T-helper 17 cell (primary cell): ENCODE measurements around the gene LRP4. TPM values are rescaled to one million over a fixed set of nuclear protein-coding genes. Genes with fewer than 3 reads are reported as not detected.

ENCODE experiments used
- ATAC-seq: fragments of 150-1000 bp; cut with Tn5 transposase; 2 replicates; pipeline ENCODE4 v1.10.0; 2021; ENCODE audit warnings: mild to moderate bottlenecking, moderate library complexity
- DNase-seq, 3 donors: peaks; one replicate each; pipeline versions ENCODE4 v3.0.0 to v3.0.0-alpha.2; 2020 to 2021
- H3K9me3 ChIP-seq: one replicate; pipeline ENCODE4 v1.7.0; 2013; ENCODE audit warnings: low read length, mild to moderate bottlenecking; ENCODE audit not compliant: control insufficient read depth, poor library complexity, severe bottlenecking
- H3K27ac Mint-ChIP-seq: one replicate; pipeline ENCODE4 v1.8.0; 2022; ENCODE audit warnings: mild to moderate bottlenecking, moderate library complexity, mixed read lengths
- H3K27me3 Mint-ChIP-seq: one replicate; pipeline ENCODE4 v1.8.0; 2022; ENCODE audit warnings: mixed read lengths
- H3K36me3 Mint-ChIP-seq: one replicate; pipeline ENCODE4 v1.8.0; 2022; ENCODE audit warnings: low read depth, mixed read lengths
- H3K4me1 Mint-ChIP-seq: one replicate; pipeline ENCODE4 v1.8.0; 2022; ENCODE audit warnings: mild to moderate bottlenecking, mixed read lengths
- H3K4me3 Mint-ChIP-seq: one replicate; pipeline ENCODE4 v1.8.0; 2022; ENCODE audit warnings: mild to moderate bottlenecking, moderate library complexity, mixed read lengths
- total RNA-seq, 4 donors: library from RNA in 2 of 4; stranded (reverse) in 2 of 4; gene quantifications; one replicate each; pipeline ENCODE4 v1.2.3 and lab custom pipeline; 2022 to 2026

LRP4 gene
- total RNA-seq, 2 donors from 2014 or later, result not detected

DNA sequence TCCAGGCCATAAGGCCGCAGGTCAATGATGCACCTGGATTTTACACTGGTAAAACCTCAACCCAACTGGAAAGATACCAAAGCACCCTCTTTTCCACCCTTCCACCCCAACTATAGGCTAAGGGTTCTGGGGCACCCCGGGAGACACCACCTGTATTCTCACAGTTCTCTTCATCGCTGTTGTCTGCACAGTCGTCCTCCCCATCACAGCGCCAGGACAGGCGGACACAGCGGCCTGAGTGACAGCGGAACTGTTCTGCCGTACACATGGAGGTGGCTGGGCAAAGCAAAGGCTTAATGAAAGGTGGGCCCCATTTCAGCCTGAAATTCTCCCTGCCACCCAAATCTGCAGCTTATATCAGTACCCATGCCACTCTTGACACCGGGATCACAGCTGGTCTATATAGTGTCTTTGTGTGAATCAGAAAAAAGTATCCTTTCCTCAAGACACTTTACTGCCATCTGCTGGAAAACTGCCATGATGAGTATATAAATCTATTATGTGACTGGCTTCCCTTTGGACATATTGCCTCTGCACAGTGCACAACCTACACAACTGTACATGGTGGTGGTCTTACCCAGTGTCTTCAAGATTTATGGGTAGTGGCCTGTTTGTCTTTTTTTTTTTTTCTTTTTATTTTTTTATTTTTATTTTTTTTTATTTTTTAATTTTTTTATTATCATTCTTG lies 21.5 kb downstream of the LRP4 start:
- no peaks in the 10 kb centered on the region for H3K9me3 ChIP-seq
- DNase-seq (no peak), ATAC-seq (peak; percentile 46)
- H3K27ac Mint-ChIP-seq, result no peak overlapping the region
- H3K36me3 Mint-ChIP-seq, result no peaks in the 10 kb centered on the region
- no peaks in the 10 kb centered on the region for H3K27me3 Mint-ChIP-seq
- no peaks in the 10 kb centered on the region for H3K4me1 Mint-ChIP-seq
- no peak overlapping the region for H3K4me3 Mint-ChIP-seq

DNA sequence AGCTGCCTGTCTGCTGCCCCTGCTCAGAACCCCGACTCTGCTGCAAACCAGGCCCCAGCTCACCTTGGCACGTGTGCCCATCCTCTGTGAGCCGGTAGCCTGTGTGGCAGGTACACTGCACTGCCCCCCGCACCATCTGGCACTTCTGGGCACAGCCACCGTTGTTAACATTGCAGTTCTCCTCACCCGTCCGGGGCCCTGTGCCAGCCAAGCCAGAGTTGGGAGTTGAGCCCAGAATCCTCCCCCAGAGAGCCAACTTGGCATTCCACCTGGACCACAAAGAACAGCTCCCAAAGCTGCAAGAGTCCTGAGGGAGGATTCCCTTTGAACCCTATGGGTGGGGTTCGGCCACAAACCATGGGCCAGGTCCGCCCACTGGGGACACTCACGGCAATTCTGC lies 22.5 kb downstream of the LRP4 start:
- no peak for DNase-seq
- ATAC-seq, result no peak
- Mint-ChIP-seq H3K4me3 (no peak overlapping the region), H3K36me3 (no peaks in the 10 kb centered on the region), H3K27me3 (no peaks in the 10 kb centered on the region), H3K4me1 (no peaks in the 10 kb centered on the region), H3K27ac (no peak overlapping the region)
- no peaks in the 10 kb centered on the region for H3K9me3 ChIP-seq

DNA sequence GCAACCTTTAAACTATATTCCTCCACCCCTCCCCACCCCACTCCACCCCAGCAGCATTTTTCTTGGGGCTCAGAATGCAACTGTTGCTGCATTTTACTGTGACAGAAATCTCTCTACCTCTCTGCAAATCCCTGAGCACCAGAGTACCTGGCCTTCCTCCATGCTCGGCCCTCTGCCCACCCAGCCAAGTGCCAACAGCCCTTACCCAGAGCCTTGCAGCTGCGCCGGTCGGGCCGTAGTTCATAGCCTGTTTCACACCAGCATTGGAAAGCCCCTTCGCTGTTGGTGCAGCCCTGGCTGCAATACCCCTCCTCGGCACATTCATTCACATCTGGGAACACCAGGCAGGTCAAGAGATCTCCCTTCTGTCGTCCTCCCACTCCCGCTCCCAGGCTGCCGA lies 23.4 kb downstream of the LRP4 start:
- ATAC-seq (no peak), DNase-seq (no peak)
- no peak overlapping the region for H3K27ac Mint-ChIP-seq
- H3K36me3 Mint-ChIP-seq, result no peaks in the 10 kb centered on the region
- peaks cover 2% of the 10 kb centered on the region for H3K4me1 Mint-ChIP-seq
- H3K9me3 ChIP-seq, result no peaks in the 10 kb centered on the region
- no peak overlapping the region for H3K4me3 Mint-ChIP-seq
- peaks cover under 1% of the 10 kb centered on the region for H3K27me3 Mint-ChIP-seq

DNA sequence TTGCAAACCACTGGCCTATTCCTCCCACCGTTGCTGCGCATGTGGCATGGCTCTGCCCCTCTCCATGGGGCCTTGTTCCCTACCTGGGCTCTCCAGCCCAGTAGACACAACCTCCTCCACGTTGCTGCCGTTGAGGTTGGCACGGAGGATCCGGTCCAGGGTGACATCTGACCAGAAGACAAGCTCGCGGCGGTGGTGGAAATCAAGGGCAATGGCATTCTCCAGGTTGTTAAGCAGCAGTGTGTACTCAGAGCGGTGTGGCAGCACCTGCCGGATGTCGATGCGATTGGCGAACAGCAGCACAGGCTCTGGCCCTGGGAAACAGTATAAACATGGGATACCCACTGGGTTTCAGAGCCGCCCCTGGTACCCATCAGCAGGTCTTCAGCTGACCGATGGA lies 23.8 kb downstream of the LRP4 start:
- peaks cover 2% of the 10 kb centered on the region for H3K4me1 Mint-ChIP-seq
- no peak overlapping the region for H3K4me3 Mint-ChIP-seq
- H3K27me3 Mint-ChIP-seq, result peaks cover 5% of the 10 kb centered on the region
- no peak for DNase-seq
- no peaks in the 10 kb centered on the region for H3K36me3 Mint-ChIP-seq
- no peaks in the 10 kb centered on the region for H3K9me3 ChIP-seq
- no peak overlapping the region for H3K27ac Mint-ChIP-seq
- ATAC-seq, result no peak

DNA sequence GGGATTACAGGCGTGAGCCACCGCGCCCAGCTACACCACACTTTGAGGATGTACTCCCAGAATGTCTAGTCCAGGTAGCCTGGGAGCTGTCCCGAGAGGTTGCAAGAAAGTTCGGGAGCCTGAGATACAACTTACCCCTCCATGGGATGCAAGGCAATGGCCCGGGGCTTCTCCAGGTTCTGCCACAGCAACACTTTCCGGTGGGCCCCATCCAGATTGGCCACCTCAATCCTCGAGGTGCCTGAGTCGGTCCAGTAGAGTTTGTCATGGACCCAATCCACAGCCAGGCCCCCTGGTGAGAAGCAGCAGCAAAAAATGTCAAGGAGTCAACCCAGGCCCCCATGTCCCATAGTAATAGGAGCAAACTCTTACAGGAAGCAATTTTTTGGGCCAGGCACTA lies 25.5 kb downstream of the LRP4 start:
- DNase-seq (no peak), ATAC-seq (no peak)
- Mint-ChIP-seq H3K27ac (no peak overlapping the region), H3K4me1 (peaks cover 2% of the 10 kb centered on the region), H3K4me3 (no peak overlapping the region), H3K36me3 (no peaks in the 10 kb centered on the region), H3K27me3 (peaks cover 10% of the 10 kb centered on the region)
- H3K9me3 ChIP-seq, result no peaks in the 10 kb centered on the region

DNA sequence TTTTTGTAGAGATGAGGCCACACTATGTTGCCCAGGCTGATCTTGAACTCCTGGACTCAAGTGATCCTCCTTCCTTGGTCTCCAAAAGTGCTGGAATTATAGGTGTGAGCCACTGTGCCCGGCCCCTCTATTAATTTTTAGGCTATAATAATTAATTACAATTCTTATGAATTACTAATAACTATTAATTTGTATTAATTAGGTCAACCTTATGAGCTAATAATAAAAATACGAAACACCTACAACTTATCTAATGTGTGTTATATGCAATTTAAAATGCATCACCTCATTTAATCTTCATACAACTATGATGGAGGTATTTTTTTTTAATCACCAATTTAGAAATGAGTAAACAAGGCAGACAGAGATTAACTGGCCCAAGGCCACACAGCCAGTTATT lies 26.2 kb downstream of the LRP4 start:
- DNase-seq (no peak), ATAC-seq (no peak)
- Mint-ChIP-seq H3K4me3 (no peak overlapping the region), H3K27ac (no peak overlapping the region), H3K4me1 (peaks cover 2% of the 10 kb centered on the region), H3K27me3 (peaks cover 14% of the 10 kb centered on the region), H3K36me3 (no peaks in the 10 kb centered on the region)
- H3K9me3 ChIP-seq, result no peaks in the 10 kb centered on the region

DNA sequence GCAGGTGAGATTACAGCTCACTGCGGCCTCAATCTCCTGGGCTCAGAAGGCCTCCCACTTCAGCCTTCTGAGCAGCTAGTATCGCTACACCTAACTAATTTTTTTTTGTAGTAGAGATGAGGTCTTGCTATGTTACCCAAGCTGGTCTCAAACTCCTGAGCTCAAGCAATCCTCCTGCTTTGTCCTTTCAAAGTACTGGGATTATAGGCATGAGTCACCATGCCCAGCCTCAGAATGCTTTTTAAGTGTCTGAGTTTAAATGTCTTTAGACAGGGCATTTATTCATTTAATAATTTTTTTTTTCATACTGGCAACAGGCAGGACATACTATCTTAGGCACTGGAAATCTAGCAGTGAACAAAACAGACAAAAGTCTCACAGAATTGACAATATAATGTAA lies 27.7 kb downstream of the LRP4 start:
- DNase-seq, result no peak
- ATAC-seq, result no peak
- Mint-ChIP-seq H3K4me1 (peaks cover 2% of the 10 kb centered on the region), H3K36me3 (no peaks in the 10 kb centered on the region), H3K27ac (no peak overlapping the region), H3K27me3 (peaks cover 26% of the 10 kb centered on the region), H3K4me3 (no peak overlapping the region)
- H3K9me3 ChIP-seq, result no peaks in the 10 kb centered on the region

DNA sequence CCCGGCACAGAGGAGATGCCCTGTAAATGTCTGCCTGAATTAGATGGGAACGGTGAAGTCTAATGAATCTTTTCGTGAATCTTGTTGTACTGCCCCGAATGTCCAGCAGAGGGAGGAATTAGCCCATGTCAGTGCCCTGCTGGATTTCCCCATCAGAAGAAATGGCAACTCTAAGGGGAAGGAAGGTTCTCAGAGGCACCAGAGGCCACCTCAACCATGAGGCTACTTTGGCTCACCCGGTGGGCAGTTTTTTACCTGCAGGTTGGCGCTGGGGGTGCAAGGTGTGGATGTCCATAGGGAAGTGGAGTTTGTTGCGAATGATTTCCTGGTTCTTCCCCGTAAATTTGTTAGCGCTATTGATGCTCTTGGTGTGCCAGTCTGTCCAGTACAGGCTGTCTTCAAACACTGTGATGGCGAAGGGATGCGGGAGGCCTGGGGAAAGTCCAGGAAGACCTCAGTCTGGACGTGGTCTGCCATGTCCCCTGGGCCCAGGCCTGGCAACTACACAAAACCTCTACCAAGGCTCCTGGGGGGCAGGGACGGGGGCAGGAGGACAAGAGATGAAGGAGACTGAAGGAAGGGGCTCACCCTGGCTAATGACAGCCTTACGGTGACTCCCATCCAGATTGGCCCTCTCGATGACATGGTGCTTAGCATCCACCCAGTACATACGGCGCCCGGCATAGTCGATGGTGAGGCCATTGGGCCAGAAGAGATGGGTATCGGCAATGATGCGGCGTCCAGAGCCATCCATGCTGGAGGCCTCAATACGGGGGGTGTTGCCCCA lies 28.5 kb downstream of the LRP4 start:
- Mint-ChIP-seq H3K36me3 (no peaks in the 10 kb centered on the region), H3K4me1 (peaks cover 2% of the 10 kb centered on the region), H3K27ac (peak overlapping the region; percentile 67), H3K4me3 (no peak overlapping the region), H3K27me3 (peaks cover 26% of the 10 kb centered on the region)
- no peaks in the 10 kb centered on the region for H3K9me3 ChIP-seq
- DNase-seq (peak; percentile 32 to 67 (median 36)), ATAC-seq (peak; percentile 94)

DNA sequence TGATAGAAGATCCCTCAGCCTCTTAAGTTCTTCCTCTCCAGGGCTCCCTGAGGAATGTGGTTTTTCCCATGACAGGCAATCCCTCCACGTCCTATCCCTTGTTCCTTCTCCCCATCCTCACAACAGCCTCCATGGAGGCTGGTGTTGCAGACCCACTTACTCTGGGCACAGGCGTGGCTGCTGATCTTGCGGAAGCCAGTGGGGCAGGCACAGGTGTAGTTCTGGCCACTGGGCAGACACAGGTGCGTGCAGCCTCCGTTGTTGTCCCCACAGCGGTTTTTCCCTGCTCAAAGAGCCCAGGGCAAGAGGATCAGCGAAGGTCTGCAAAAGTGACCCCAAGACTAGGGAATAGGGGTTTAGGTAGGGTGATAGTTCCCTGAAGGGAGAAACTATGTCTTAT lies 29.1 kb downstream of the LRP4 start:
- DNase-seq (no peak), ATAC-seq (peak; percentile 25)
- H3K4me3 Mint-ChIP-seq, result no peak overlapping the region
- H3K27me3 Mint-ChIP-seq, result peaks cover 26% of the 10 kb centered on the region
- no peak overlapping the region for H3K27ac Mint-ChIP-seq
- no peaks in the 10 kb centered on the region for H3K9me3 ChIP-seq
- peaks cover 2% of the 10 kb centered on the region for H3K4me1 Mint-ChIP-seq
- H3K36me3 Mint-ChIP-seq, result no peaks in the 10 kb centered on the region

DNA sequence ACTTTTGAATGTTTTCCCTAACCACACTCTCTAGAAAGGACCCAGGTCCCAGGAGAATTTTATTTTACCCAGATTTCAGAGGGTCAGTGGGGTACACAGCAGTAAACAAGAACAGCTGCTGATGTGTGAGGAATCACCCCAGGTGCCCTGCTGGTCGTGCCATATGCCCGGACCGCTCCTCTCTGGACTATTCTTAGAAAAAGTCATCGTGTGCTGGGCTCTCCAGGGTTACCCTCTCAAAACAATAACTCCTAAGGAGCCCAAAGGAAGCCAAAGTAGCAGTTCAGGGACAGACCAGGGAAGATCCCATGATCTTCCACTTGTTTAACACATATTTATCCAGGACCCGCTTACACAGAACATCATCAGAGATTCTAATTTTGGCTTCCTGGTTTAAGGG lies 29.7 kb downstream of the LRP4 start:
- DNase-seq (no peak), ATAC-seq (no peak)
- H3K27me3 Mint-ChIP-seq, result peaks cover 31% of the 10 kb centered on the region
- H3K4me1 Mint-ChIP-seq, result peaks cover 2% of the 10 kb centered on the region
- H3K27ac Mint-ChIP-seq, result no peak overlapping the region
- H3K4me3 Mint-ChIP-seq, result no peak overlapping the region
- H3K36me3 Mint-ChIP-seq, result no peaks in the 10 kb centered on the region
- no peaks in the 10 kb centered on the region for H3K9me3 ChIP-seq

DNA sequence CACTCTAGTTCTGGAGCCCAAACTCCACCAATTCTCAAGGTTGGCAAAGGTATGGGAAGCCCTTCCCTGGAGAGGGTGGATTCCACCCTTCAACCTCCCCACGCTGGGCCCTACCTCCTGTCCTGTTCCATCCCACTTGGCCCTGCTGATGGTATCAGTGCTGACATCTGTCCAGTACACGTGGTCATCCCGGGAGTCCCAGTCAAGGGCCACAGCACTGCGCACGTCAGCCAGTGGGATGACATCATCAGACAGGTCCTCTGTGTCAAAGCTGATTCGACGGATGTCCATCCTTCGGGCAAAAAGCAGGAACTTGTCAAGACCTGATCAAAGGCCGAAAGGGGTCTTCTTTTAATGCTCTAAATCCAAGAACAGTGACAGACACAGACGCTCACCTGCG lies 32.1 kb downstream of the LRP4 start:
- H3K9me3 ChIP-seq, result no peaks in the 10 kb centered on the region
- Mint-ChIP-seq H3K27ac (no peak overlapping the region), H3K27me3 (peaks cover 41% of the 10 kb centered on the region), H3K4me3 (no peak overlapping the region), H3K4me1 (peaks cover 2% of the 10 kb centered on the region), H3K36me3 (no peaks in the 10 kb centered on the region)
- ATAC-seq (no peak), DNase-seq (no peak)

DNA sequence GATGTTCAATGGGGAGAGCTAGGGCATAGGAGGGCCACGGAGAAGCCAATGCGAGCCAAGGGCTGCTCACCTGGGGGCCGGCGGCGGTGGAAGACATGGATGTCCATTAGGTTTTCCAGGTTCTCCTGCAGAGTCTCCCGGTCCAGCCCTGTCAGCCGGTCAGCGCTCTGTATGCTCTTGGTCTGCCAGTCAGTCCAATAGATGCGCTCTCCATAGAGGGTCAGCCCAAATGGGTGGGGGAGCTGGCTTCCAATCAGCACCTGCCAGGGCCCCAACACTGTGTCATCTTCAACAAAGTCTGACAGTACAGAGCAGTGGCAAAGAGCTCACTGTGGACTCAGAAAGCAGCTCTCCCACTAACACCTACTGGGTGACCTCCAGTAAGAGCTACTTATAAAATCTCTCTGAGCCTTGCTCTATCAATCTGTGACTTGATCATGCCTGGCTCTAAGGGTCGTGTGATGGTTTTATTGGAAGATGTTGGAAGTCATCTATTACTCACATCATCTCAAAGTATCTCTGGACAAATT lies 39.2 kb downstream of the LRP4 start:
- Mint-ChIP-seq H3K27me3 (peaks cover 27% of the 10 kb centered on the region), H3K36me3 (no peaks in the 10 kb centered on the region), H3K4me3 (no peak overlapping the region), H3K27ac (no peak overlapping the region), H3K4me1 (no peaks in the 10 kb centered on the region)
- ATAC-seq (no peak), DNase-seq (no peak)
- H3K9me3 ChIP-seq, result no peaks in the 10 kb centered on the region

DNA sequence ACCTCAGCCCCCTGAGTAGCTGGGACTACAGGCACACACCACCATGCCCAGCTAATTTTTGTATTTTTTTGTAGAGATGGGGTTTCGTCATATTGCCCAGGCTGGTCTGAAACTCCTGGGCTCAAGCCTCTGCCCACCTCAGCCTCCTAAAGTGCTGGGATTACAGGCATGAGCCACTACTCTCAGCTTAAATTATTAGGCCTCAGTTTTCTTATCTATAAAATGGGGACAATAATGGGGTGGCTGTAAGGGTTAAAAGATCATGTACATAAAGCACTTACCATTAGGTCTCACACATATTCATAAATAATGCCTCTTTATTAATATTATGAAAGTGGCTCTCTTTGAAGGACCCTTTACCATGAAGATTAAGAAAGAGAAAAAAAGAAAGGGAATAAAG lies 40.8 kb downstream of the LRP4 start:
- H3K27me3 Mint-ChIP-seq, result peaks cover 29% of the 10 kb centered on the region
- no peak overlapping the region for H3K4me3 Mint-ChIP-seq
- ATAC-seq, result no peak
- no peaks in the 10 kb centered on the region for H3K4me1 Mint-ChIP-seq
- no peaks in the 10 kb centered on the region for H3K36me3 Mint-ChIP-seq
- no peak overlapping the region for H3K27ac Mint-ChIP-seq
- no peaks in the 10 kb centered on the region for H3K9me3 ChIP-seq
- DNase-seq, result no peak

DNA sequence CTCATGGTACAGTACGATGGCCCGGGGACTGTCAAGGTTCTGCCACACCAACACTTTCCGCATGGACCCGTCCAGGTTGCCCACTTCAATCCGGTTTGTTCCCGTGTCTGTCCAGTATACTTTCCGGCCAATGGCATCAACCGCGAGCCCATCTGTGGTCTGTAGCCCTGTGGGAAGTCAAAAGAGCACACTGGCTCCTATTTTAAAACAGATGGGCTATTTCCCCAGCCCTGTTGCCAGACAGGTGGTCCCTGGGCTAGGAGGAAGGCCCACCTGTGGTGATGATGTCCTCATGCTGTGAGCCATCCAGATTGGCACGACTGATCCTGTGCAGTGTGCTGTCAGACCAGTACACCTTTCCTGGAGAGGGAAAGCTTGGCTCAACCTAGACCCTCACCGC lies 41.9 kb downstream of the LRP4 start:
- no peaks in the 10 kb centered on the region for H3K4me1 Mint-ChIP-seq
- DNase-seq (no peak), ATAC-seq (no peak)
- peaks cover 27% of the 10 kb centered on the region for H3K27me3 Mint-ChIP-seq
- H3K9me3 ChIP-seq, result no peaks in the 10 kb centered on the region
- H3K36me3 Mint-ChIP-seq, result no peaks in the 10 kb centered on the region
- no peak overlapping the region for H3K27ac Mint-ChIP-seq
- H3K4me3 Mint-ChIP-seq, result no peak overlapping the region
